Measurements from ENCODE around the gene OST4.

DNA sequence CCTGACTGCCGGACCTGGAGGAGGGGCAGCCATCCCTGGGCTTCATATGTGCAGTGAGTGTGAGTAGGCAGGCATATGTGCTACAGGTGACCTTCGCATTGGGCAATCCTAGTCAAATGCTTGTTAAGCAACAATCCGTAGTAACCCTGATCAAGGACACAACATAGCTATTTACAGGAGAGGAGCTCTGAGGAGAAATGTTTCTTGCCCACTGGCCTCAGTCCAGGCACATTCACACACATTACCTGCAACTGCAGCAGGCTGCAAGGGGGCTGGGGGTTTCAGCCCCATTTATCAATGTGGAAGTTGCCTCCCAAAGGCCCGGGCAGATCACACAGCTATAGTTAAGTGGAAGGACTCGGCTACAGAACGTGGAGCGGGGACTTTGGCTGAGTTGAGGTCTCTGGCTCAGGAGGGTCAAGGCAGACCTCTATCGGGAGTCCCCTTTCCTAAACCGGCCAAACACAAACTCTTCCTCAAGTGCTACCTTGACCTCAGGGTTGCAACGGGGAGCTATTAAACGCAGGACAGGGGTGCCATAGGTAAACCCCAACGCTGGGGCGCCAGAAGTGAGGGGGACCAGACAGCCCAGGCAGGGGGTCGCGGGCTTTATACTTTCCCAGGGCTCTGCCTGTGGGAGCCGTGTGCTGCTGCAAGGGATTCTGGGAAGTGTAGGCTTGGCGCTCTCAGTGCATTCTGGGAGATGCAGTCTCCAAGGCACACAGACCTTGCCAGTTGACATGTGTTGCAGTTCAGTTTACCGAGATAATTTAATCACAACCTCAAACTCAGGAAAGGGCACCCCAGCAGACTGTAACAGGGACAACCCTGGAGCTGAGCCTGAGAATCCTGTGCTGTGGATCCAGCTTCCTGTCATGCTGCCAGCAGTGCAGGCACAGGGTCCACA, 24.5 kb upstream of the OST4 start:
- TF ChIP-seq POLR2A (IDR thresholded peaks at IDR 0.05; ENCODE audit: low read length) (no peak), GATA1 (IDR thresholded peaks at IDR 0.05; ENCODE audit: low read depth, low read length) (no peak)
